ENCODE results near the gene RTKN2.

- TF ChIP-seq SMC3 (IDR thresholded peaks at IDR 0.05; ENCODE audit: borderline replicate concordance, low read length) (no peak), RAD21 (IDR thresholded peaks at IDR 0.05; ENCODE audit: insufficient read depth, low read depth, low read length) (no peak), CTCF (IDR thresholded peaks at IDR 0.05 in 2 of 3, conservative IDR thresholded peaks at IDR 0.05 in 1 of 3; ENCODE audit: control insufficient read depth in 2 of 3, extremely low read depth in 1 of 3, insufficient read depth in 1 of 3, low read depth in 3 of 3, low read length in 3 of 3) (no peak), EP300 (IDR thresholded peaks at IDR 0.05; ENCODE audit: borderline replicate concordance in 1 of 2, control insufficient read depth in 1 of 2, low read depth in 2 of 2, low read length in 2 of 2) (no peak), SMARCA5 (IDR thresholded peaks at IDR 0.05) (no peak), TAF1 (IDR thresholded peaks at IDR 0.05; ENCODE audit: borderline replicate concordance, low read depth, low read length) (no peak), BHLHE40 (IDR thresholded peaks at IDR 0.05; ENCODE audit: borderline replicate concordance in 1 of 2, low read depth in 2 of 2, low read length in 1 of 2) (no peak), POLR2AphosphoS5 (IDR thresholded peaks at IDR 0.05; ENCODE audit: low read length) (no peak), NRF1 (conservative IDR thresholded peaks at IDR 0.05; ENCODE audit: low read depth, low read length) (no peak), POLR2A (IDR thresholded peaks at IDR 0.05; ENCODE audit: low read depth, low read length) (no peak), E4F1 (IDR thresholded peaks at IDR 0.05; ENCODE audit: borderline replicate concordance, partially characterized antibody) (no peak), NFIC (IDR thresholded peaks at IDR 0.05; ENCODE audit: low read depth, low read length) (no peak)
These were observed 121.2 kb downstream of the RTKN2 start for GRCh38 chr10:62147425-62147824.
